HG03135 (cell line): ENCODE measurements around the gene SEMA4D.

Experiments
- ATAC-seq: cut with Tn5 transposase; IDR thresholded peaks from one replicate; pipeline ENCODE4 v1.9.1; 2021; ENCODE audit warnings: mild to moderate bottlenecking, moderate library complexity; ENCODE audit not compliant: unreplicated experiment

Gene SEMA4D

DNA sequence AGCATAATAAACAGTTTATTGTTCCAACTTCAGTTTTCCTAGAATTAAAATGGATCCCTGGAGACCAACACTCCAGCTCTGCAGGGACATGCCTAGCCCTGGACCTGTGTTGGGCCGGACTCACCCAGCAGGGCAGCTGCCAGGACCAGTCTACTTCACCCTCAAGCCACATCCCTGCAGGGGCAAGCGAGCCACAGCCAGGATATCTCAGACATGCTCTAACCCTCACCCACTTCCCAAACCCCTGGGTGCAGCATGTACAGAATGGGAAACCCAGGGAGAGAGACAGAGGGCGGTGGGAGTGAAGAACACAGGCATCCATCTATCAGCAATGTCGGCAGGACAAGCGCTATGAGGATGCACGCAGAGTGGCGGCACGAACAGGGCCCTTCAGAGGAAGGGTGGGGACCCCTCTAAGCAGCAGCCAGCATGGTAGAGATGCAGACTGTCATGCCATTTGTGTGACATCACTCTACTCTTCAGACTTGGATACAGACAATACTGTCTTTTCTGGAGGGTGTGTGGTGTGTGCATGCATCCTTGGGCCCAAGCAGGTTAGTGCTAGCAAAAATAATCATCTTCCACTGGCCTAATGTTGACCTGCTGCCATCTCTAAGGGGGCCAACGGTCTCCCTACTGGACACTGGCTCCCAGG is 83.1 kb downstream of the SEMA4D start:
- no peak for ATAC-seq

DNA sequence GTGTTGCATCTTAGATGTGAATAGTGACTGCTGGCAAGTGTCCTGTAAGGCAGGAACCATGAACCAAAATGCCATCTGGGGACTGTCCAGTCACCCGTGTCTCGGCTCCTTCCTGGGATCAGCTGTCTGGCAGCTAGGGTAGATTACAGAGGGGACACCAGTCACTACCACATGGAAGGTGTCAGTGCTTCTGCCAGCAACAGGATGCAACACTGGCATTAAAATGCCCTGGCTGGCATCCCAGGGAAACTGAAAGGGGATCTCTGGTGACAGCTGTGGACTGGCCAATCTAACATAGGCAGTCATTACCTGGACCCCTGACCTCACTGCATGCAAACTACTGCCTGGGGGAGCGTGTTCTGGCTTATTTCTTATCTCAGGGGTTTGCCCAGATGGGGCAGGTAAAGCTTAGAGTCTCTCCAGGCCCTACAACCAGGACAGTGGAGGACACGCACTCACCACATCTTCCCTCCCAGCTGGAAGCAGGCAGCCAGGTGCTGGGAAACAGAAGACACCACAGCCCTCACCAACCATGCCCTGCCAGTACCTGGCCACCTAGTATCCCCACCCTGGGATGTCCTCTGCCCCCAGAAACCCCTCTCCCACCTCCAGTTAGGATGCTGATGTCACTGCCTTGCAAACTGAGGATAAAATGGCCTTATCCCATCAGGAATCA is 83.8 kb downstream of the SEMA4D start:
- no peak for ATAC-seq

DNA sequence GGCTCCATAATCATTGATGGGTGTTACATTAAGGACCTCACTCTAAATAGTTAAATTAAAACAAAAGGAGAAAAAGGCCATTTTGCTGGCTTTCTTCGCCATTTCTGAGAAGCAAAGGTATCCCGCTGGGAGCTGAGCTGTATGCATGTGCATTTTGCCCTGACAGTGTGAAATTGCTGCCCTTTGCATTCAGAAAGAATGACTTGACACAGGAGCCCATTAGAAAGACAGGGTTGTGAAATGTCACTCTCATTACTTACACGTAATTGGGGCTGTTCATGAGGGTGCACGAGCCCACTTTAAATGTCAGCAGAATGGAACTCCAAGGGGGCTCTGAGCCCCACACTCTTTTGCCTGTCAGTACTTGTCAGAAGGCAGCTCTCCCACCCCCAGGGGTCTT is 85.0 kb downstream of the SEMA4D start:
- no peak for ATAC-seq

DNA sequence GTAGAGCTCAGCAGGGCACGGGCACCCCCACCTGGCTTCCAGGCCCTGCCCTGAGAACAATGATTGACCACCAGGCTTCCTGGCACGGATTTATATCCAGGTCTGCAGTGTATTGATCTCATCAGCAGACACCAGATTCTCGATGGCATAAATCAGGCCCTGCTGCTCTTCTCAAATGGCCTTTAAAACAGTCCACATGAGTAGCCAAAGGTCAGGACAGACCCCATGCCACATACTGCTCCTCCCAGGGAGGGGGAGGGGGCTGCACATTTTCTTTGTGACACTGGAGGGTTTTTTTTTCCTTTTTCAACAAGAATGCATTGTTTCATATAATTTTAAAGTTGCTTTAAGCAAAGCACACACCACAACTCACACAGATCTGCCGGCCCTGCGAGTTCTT is 85.4 kb downstream of the SEMA4D start:
- ATAC-seq, result no peak

- ATAC-seq, result no peak
Observed at GRCh38 chr9:89411759-89412158, 86.2 kb downstream of the SEMA4D start.

GRCh38 chr9:89410641-89411350 is 87.1 kb downstream of the SEMA4D start:
- no peak for ATAC-seq

DNA sequence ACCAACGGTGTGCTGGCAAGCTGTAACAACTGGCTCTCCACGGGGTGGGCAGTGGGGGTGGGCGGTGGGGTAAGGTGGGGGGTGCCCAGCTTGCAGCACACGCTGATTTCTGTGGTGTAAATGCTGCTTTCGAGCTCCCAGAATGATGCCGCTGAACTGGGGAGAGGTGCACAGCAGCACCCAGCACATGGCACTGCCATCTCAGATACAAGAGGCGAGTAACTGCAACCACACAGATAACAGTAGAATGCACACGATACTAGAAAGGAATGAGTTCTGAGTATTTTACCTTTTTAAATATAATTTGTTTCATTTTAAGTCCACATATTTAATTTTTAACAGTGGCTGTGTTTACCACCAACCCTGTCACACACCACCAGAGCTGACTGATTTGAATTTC is 87.9 kb downstream of the SEMA4D start:
- no peak for ATAC-seq

GRCh38 chr9:89409466-89409865 is 88.4 kb downstream of the SEMA4D start:
- ATAC-seq, result no peak

DNA sequence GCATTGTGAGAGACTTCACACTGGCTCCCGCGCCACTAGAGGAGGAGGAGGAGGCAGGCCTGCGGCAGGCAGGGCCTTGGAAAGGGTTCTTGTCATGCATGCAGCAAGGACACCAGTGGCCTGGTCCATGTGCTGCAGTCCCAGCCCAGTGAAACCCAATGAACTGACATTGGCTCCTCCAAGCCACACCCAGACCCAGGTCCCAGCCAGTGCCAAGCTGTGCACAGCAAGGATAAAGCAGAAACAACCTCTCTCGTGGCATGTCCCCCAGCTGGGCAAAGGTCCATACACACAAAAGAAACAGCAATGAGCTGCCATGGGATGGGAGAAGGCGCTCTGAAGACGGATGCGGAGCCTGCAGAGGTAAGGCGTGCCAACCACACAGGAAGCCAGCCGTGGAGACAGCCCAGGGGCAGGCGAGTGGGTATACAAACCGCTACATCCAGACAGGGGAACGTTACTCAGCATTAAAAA is 89.2 kb downstream of the SEMA4D start:
- ATAC-seq, result no peak

DNA sequence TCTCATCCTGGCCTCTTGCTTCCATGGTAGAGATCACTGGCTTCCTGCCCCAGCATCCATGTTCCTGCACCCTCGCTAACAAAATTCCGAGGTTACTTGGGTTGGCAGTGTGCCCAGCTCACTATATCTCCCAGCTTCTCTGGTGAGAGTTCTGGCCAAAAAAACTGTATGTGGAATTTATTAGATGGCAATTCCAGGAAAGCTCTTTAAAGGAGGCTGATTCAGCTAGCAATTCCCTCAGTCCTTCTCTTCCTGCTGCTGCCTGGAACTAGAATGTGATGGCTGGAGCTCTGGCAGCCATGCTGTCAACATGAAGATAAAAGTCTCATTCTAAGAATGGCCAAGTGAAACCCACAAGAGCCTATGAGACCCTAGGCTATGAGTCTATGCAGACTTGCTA is 90.8 kb downstream of the SEMA4D start:
- no peak for ATAC-seq

DNA sequence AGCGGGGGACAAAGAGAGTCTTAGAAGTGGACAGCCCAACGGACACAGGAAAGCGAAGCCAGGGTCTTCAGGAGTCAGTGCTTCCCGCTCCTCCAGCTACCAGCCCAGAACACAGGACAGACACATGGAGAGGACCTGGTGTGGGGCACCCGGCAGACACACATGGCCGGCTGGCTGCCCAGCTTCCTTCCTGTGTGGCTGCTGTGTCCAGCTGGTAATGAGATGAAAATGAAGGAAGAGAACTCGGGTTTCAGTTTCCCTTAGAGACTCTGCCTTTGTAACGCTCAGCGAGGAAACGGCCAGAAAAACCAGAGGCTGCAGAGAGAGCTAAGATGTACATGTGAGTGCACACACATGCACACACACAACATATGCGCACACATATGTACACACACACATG is 92.1 kb downstream of the SEMA4D start:
- peak; percentile 52 for ATAC-seq

- ATAC-seq, result no peak
Observed at GRCh38 chr9:89404074-89404473, 93.8 kb downstream of the SEMA4D start.

GRCh38 chr9:89402695-89403427 is 95.1 kb downstream of the SEMA4D start:
- no peak for ATAC-seq

GRCh38 chr9:89400403-89401116 is 97.4 kb downstream of the SEMA4D start:
- peak; percentile 74 for ATAC-seq

- ATAC-seq, result no peak
Observed at GRCh38 chr9:89398621-89399020, 99.3 kb downstream of the SEMA4D start.

- no peak for ATAC-seq
Observed at GRCh38 chr9:89397471-89397870, 100.4 kb downstream of the SEMA4D start.

GRCh38 chr9:89395931-89396710 is 101.8 kb downstream of the SEMA4D start:
- no peak for ATAC-seq

DNA sequence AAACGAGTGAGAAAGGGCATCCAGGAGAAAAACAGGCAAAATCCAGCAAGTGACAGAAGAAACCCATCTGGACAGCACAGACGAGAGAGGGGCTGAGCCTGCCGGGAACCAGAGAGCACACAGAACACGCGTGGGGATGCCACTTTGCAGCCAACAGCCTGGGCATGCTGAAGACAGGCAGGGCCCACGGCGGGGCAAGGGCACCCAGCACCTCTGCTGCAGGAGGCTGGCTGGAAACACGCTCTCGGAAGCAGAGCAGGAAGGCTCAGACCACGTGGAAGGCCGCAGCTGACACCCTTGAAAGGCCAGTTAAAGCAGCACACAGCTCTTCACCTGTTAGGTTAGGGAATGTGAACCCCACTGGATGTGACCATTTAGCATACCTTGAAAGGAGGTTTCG is 103.5 kb downstream of the SEMA4D start:
- ATAC-seq, result no peak

GRCh38 chr9:89391585-89391984 is 106.3 kb downstream of the SEMA4D start:
- no peak for ATAC-seq

GRCh38 chr9:89390578-89391116 is 107.3 kb downstream of the SEMA4D start:
- no peak for ATAC-seq
